Smooth muscle cell (in vitro differentiated cells): Measurements from ENCODE around the gene HOXB2. TPM values are rescaled to one million over a fixed set of nuclear protein-coding genes. Genes with fewer than 3 reads are reported as not detected.

Source experiments
- DNase-seq: peaks from one replicate; lab custom pipeline; 2025; ENCODE audit not compliant: unreplicated experiment; lab: John Stamatoyannopoulos, UW
- H2AFZ ChIP-seq: fragments of 200-600 bp; sonication (generic); 2 replicates; pipeline ENCODE4 v1.6.0; 2016; ENCODE audit warnings: antibody characterized with exemption, low read depth, mild to moderate bottlenecking
- H3F3A ChIP-seq: fragments of 200-600 bp; sonication (generic); 2 replicates; pipeline ENCODE4 v1.6.0; 2017; ENCODE audit warnings: antibody characterized with exemption, low read depth
- H3K27ac ChIP-seq: fragments of 200-600 bp; sonication (generic); 2 replicates; pipeline ENCODE4 v1.5.1; 2016; ENCODE audit warnings: low read depth, mild to moderate bottlenecking
- H3K27me3 ChIP-seq: fragments of 200-600 bp; sonication (generic); 2 replicates; pipeline ENCODE4 v1.6.1; 2016; ENCODE audit warnings: low read depth, mild to moderate bottlenecking
- H3K36me3 ChIP-seq: fragments of 200-600 bp; sonication (generic); 2 replicates; pipeline ENCODE4 v1.5.1; 2016; ENCODE audit warnings: low read depth
- H3K4me1 ChIP-seq: fragments of 200-600 bp; sonication (generic); 2 replicates; pipeline ENCODE4 v1.5.1; 2016; ENCODE audit warnings: low read depth
- H3K4me2 ChIP-seq: fragments of 200-600 bp; sonication (generic); 2 replicates; pipeline ENCODE4 v1.6.0; 2016; ENCODE audit warnings: mild to moderate bottlenecking
- H3K4me3 ChIP-seq: fragments of 200-600 bp; sonication (generic); 2 replicates; pipeline ENCODE4 v1.5.1; 2016; ENCODE audit warnings: mild to moderate bottlenecking
- H3K79me2 ChIP-seq: fragments of 200-600 bp; sonication (generic); 2 replicates; pipeline ENCODE4 v1.6.0; 2016; ENCODE audit warnings: low read depth, mild to moderate bottlenecking
- H3K9ac ChIP-seq: fragments of 200-600 bp; sonication (generic); 2 replicates; pipeline ENCODE4 v1.6.0; 2016; ENCODE audit warnings: low read depth
- H3K9me3 ChIP-seq: fragments of 200-600 bp; sonication (generic); replicated peaks from 2 replicates; pipeline ENCODE4 v1.5.1; 2016; ENCODE audit warnings: low read depth
- H4K20me1 ChIP-seq: fragments of 200-600 bp; sonication (generic); 2 replicates; pipeline ENCODE4 v1.6.0; 2016; ENCODE audit warnings: low read depth
- CTCF ChIP-seq: fragments of 200-600 bp; sonication (generic); IDR thresholded peaks from 2 replicates; pipeline ENCODE4 v1.5.1; 2017; ENCODE audit warnings: borderline replicate concordance, mild to moderate bottlenecking, antibody characterized with exemption; ENCODE audit not compliant: insufficient read depth, poor library complexity, severe bottlenecking
- WGBS: methylation state at CpG from one replicate; pipeline ENCODE4 v1.1.7; 2016; ENCODE audit warnings: low lambda C conversion rate; 5-methylcytosine and 5-hydroxymethylcytosine counted together
- polyA plus RNA-seq: library from polyadenylated mRNA; unstranded; fragments of >200 nt; fragmentation: Nextera tagmentation; extraction: Ambion mirVana; gene quantifications from 2 replicates; pipeline ENCODE4 v1.2.1, GENCODE V29; 2016
- total RNA-seq: library from RNA; depleted of rRNA; stranded (reverse); fragments of >200 nt; gene quantifications from 2 replicates; pipeline ENCODE4 v1.2.3, GENCODE V29; 2014

The HOXB2 gene
- total and polyA plus RNA-seq, 2 experiments from 2014 or later, result 26.5 to 40.4 TPM

DNA sequence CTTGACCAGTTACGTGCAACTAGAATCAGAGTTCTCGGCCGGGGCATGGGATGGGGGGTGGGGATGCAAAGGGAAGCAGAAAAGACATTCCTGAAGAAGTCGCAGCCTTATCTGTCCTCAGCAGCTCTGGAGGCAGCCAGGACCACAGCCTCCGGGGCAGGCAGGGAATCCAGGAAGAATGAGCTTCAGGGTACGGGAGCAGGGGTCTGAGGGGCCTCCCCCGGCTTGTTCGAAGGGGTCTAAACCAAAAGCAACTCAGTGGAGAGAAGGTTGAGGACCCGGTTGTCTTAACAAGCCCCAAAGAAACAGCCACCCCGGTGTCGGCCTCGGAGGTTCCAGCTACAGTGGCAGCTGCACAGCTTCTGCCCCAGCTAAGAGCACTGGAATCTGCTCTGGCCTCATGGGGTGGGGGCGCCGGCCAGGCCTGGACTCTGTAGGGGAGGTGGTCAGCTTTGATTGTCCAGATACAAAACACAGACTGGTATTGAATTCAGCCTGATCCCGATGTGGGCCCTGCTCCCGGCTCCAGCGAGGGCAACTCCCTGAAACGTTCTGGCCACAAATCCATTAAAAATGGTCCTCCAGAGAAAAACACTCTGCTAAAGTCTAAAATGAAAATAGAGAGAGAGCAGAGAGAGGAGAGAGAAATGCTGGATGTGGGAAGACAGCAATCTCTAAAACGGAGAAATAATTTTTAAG, 25.6 kb upstream of the HOXB2 start:
- Histone ChIP-seq H3K4me3 (peak overlapping the region; percentile 2), H3K4me1 (peaks cover 4% of the 10 kb centered on the region), H4K20me1 (peaks cover 100% of the 10 kb centered on the region)

GRCh38 chr17:48569674-48570324, 24.9 kb upstream of the HOXB2 start:
- H3K9ac ChIP-seq, result no peak overlapping the region
- no peak for DNase-seq
- peaks cover 46% of the 10 kb centered on the region for H3K79me2 ChIP-seq
- H3F3A ChIP-seq, result no peaks in the 10 kb centered on the region
- 41% methylated on average over 6 of the region's 6 CpGs for whole genome bisulfite sequencing
- H3K27me3 ChIP-seq, result peaks cover 98% of the 10 kb centered on the region
- peaks cover 100% of the 10 kb centered on the region for H4K20me1 ChIP-seq
- H3K9me3 ChIP-seq, result no peaks in the 10 kb centered on the region
- H3K4me2 ChIP-seq, result peak overlapping the region; percentile 64
- no peak for TF ChIP-seq CTCF
- H3K4me1 ChIP-seq, result peaks cover 5% of the 10 kb centered on the region
- no peak overlapping the region for H2AFZ ChIP-seq
- H3K27ac ChIP-seq, result no peak overlapping the region
- no peaks in the 10 kb centered on the region for H3K36me3 ChIP-seq
- H3K4me3 ChIP-seq, result no peak overlapping the region

More for the DNA sequence above, 25.6 kb upstream of the HOXB2 start:
- Histone ChIP-seq H3F3A (no peaks in the 10 kb centered on the region), H3K4me2 (peak overlapping the region; percentile 64), H3K9me3 (no peaks in the 10 kb centered on the region), H3K9ac (no peak overlapping the region), H3K27ac (peak overlapping the region; percentile 64), H2AFZ (no peak overlapping the region), H3K27me3 (peaks cover 98% of the 10 kb centered on the region), H3K36me3 (no peaks in the 10 kb centered on the region), H3K79me2 (peaks cover 42% of the 10 kb centered on the region)
- 19% methylated on average over 18 of the region's 19 CpGs for WGBS
- no peak for DNase-seq
- TF ChIP-seq CTCF, result no peak

DNA sequence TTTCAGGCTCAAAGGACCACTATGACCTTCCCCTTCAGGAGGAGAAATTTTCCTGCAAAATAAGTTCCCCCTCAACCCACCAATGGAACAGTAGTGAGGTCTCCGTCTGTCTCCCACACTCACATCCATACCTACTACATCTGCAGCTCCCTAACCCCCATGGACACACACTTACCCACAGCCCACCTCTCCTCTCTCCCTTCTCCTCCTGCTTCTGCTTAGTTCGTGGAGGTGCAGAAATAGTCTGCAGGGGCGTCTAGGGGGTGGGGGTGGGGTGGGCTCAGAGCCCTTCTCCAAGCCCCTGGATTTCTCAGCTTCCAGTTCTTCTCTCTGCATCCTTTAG, 24.3 kb upstream of the HOXB2 start:
- Histone ChIP-seq H2AFZ (no peak overlapping the region), H3K4me2 (peak overlapping the region; percentile 36), H4K20me1 (peaks cover 100% of the 10 kb centered on the region), H3K79me2 (peaks cover 47% of the 10 kb centered on the region), H3K9ac (no peak overlapping the region), H3K4me1 (peaks cover 10% of the 10 kb centered on the region), H3F3A (no peaks in the 10 kb centered on the region), H3K9me3 (no peaks in the 10 kb centered on the region), H3K36me3 (no peaks in the 10 kb centered on the region), H3K27me3 (peaks cover 98% of the 10 kb centered on the region), H3K4me3 (no peak overlapping the region), H3K27ac (no peak overlapping the region)
- 39% methylated on average over 3 of the region's 3 CpGs for WGBS
- no peak for TF ChIP-seq CTCF
- no peak for DNase-seq
